H9 (cell line): Measurements from ENCODE around the gene DNAAF5. TPM values are rescaled to one million over a fixed set of nuclear protein-coding genes. Genes with fewer than 3 reads are reported as not detected.

Experiments used
- DNase-seq: peaks from one replicate; pipeline ENCODE4 v3.0.0-alpha.2; 2017
- H2AFZ ChIP-seq: one replicate; pipeline ENCODE4 v1.6.1; 2013; ENCODE audit warnings: mild to moderate bottlenecking, low read length, control low read depth, moderate library complexity
- H2AK5ac ChIP-seq: 2 replicates; pipeline ENCODE4 v1.6.1; 2013; ENCODE audit warnings: low read length, control low read depth, mixed read lengths; ENCODE audit not compliant: insufficient read length
- H2BK120ac ChIP-seq: one replicate; pipeline ENCODE4 v1.6.1; 2013; ENCODE audit warnings: low read depth, mild to moderate bottlenecking, low read length, control low read depth, inconsistent platforms; ENCODE audit not compliant: poor library complexity, severe bottlenecking
- H2BK12ac ChIP-seq: 2 replicates; pipeline ENCODE4 v1.6.1; 2013; ENCODE audit warnings: low read length, control low read depth, mixed read lengths, low read depth; ENCODE audit not compliant: insufficient read length
- H2BK15ac ChIP-seq: 2 replicates; pipeline ENCODE4 v1.6.1; 2013; ENCODE audit warnings: low read depth, low read length, control low read depth
- H2BK20ac ChIP-seq: one replicate; pipeline ENCODE4 v1.6.1; 2013; ENCODE audit warnings: low read depth, mild to moderate bottlenecking, low read length, control low read depth, inconsistent platforms; ENCODE audit not compliant: poor library complexity, severe bottlenecking
- H2BK5ac ChIP-seq: 2 replicates; pipeline ENCODE4 v1.6.1; 2013; ENCODE audit warnings: low read length, control low read depth, mixed read lengths; ENCODE audit not compliant: insufficient read length
- H3K14ac ChIP-seq: 2 replicates; pipeline ENCODE4 v1.6.1; 2013; ENCODE audit warnings: low read length, control low read depth; ENCODE audit not compliant: insufficient read depth
- H3K18ac ChIP-seq: 2 replicates; pipeline ENCODE4 v1.6.1; 2013; ENCODE audit warnings: low read depth, mild to moderate bottlenecking, mixed read lengths, low read length, control low read depth; ENCODE audit not compliant: insufficient read length
- H3K23ac ChIP-seq: 2 replicates; pipeline ENCODE4 v1.6.1; 2013; ENCODE audit warnings: low read length, control low read depth, mixed read lengths, low read depth; ENCODE audit not compliant: insufficient read length
- H3K23me2 ChIP-seq: 2 replicates; pipeline ENCODE4 v1.6.1; 2013; ENCODE audit warnings: low read depth, mild to moderate bottlenecking, mixed read lengths, low read length, control low read depth; ENCODE audit not compliant: insufficient read length, poor library complexity, severe bottlenecking
- H3K27ac ChIP-seq: 2 replicates; pipeline ENCODE4 v1.5.1; 2013; ENCODE audit warnings: low read length, control low read depth, mixed read lengths, low read depth; ENCODE audit not compliant: insufficient read length
- H3K27me3 ChIP-seq: 2 replicates; pipeline ENCODE4 v1.6.1; 2013; ENCODE audit warnings: low read length, control low read depth, inconsistent platforms; ENCODE audit not compliant: insufficient read depth
- H3K4ac ChIP-seq: 2 replicates; pipeline ENCODE4 v1.6.1; 2013; ENCODE audit warnings: low read depth, mild to moderate bottlenecking, control low read depth, inconsistent platforms, low read length, moderate library complexity
- H3K4me1 ChIP-seq: 2 replicates; pipeline ENCODE4 v1.6.1; 2013; ENCODE audit warnings: low read length, control low read depth, inconsistent platforms; ENCODE audit not compliant: insufficient read depth
- H3K4me2 ChIP-seq: 2 replicates; pipeline ENCODE4 v1.6.1; 2013; ENCODE audit warnings: low read length, control low read depth, mixed read lengths; ENCODE audit not compliant: insufficient read length, insufficient read depth
- H3K56ac ChIP-seq: 2 replicates; pipeline ENCODE4 v1.6.1; 2013; ENCODE audit warnings: low read depth, mild to moderate bottlenecking, mixed read lengths, low read length, control low read depth; ENCODE audit not compliant: insufficient read length
- H3K79me1 ChIP-seq: 2 replicates; pipeline ENCODE4 v1.6.1; 2013; ENCODE audit warnings: low read depth, mild to moderate bottlenecking, moderate library complexity, low read length, control low read depth, inconsistent platforms; ENCODE audit not compliant: insufficient read depth, poor library complexity, severe bottlenecking
- H3K79me2 ChIP-seq: 2 replicates; pipeline ENCODE4 v1.6.1; 2013; ENCODE audit warnings: low read length, control low read depth, inconsistent platforms; ENCODE audit not compliant: insufficient read depth
- H3K9ac ChIP-seq: 2 replicates; pipeline ENCODE4 v1.6.1; 2013; ENCODE audit warnings: low read length, control low read depth, mixed read lengths; ENCODE audit not compliant: insufficient read length; ENCODE audit errors: extremely low read depth
- H3K9me3 ChIP-seq: one replicate; pipeline ENCODE4 v1.6.1; 2013; ENCODE audit warnings: low read depth, low read length, inconsistent platforms; ENCODE audit not compliant: control insufficient read depth
- H3T11ph ChIP-seq: one replicate; pipeline ENCODE4 v1.6.1; 2013; ENCODE audit warnings: mild to moderate bottlenecking, low read length, control low read depth, inconsistent platforms
- H4K20me1 ChIP-seq: one replicate; pipeline ENCODE4 v1.6.1; 2013; ENCODE audit not compliant: control insufficient read depth, insufficient read length, insufficient read depth
- H4K5ac ChIP-seq: 2 replicates; pipeline ENCODE4 v1.6.1; 2013; ENCODE audit warnings: low read depth, mild to moderate bottlenecking, mixed read lengths, low read length, control low read depth; ENCODE audit not compliant: insufficient read length
- H4K8ac ChIP-seq: replicated peaks from 2 replicates; pipeline ENCODE4 v1.6.1; 2013; ENCODE audit warnings: low read length, control low read depth, mixed read lengths, low read depth; ENCODE audit not compliant: insufficient read length
- H4K91ac ChIP-seq: 2 replicates; pipeline ENCODE4 v1.6.1; 2013; ENCODE audit warnings: low read depth, mild to moderate bottlenecking, moderate library complexity, mixed read lengths, low read length, control low read depth; ENCODE audit not compliant: insufficient read length
- H3K27ac Mint-ChIP-seq, 3 experiments: 2 replicates in 2 of 3; 3 replicates in 1 of 3; pipeline ENCODE4 v1.8.0; 2020 to 2021; ENCODE audit warnings: mixed read lengths in 3 of 3, mild to moderate bottlenecking in 1 of 3, moderate library complexity in 1 of 3
- H3K27me3 Mint-ChIP-seq: 2 replicates; pipeline ENCODE4 v1.8.0; 2021; ENCODE audit warnings: low read depth, mild to moderate bottlenecking, moderate library complexity, mixed read lengths
- H3K36me3 Mint-ChIP-seq, 3 experiments: 2 replicates in 2 of 3; 3 replicates in 1 of 3; pipeline ENCODE4 v1.8.0; 2020 to 2021; ENCODE audit warnings: low read depth in 3 of 3, mixed read lengths in 3 of 3; ENCODE audit not compliant: insufficient read depth in 1 of 3
- H3K4me1 Mint-ChIP-seq, 2 experiments: 2 replicates each; pipeline ENCODE4 v1.8.0; 2020; ENCODE audit warnings: mixed read lengths in 2 of 2
- H3K4me3 Mint-ChIP-seq, 2 experiments: 2 replicates in 1 of 2; 3 replicates in 1 of 2; pipeline ENCODE4 v1.8.0; 2020 to 2021; ENCODE audit warnings: mild to moderate bottlenecking in 2 of 2, mixed read lengths in 2 of 2, moderate library complexity in 1 of 2
- H3K9me3 Mint-ChIP-seq, 2 experiments: 2 replicates in 1 of 2; 3 replicates in 1 of 2; pipeline ENCODE4 v1.8.0; 2020; ENCODE audit warnings: mild to moderate bottlenecking in 2 of 2, mixed read lengths in 2 of 2, moderate library complexity in 1 of 2
- WGBS: extraction: QIAGEN DNeasy Blood & Tissue Kit; methylation state at CpG from one replicate; pipeline ENCODE4 v1.1.7; 2013; ENCODE audit warnings: missing lambda C conversion rate, low lambda C conversion rate, mixed read lengths; ENCODE audit not compliant: insufficient read length; ENCODE audit errors: extremely low coverage; 5-methylcytosine and 5-hydroxymethylcytosine counted together
- total RNA-seq: library from RNA; stranded (reverse); gene quantifications from 2 replicates; pipeline ENCODE4 v1.2.1, GENCODE V29; 2021
- TF ChIP-seq, protein P1 (sequence below): fragments of 200-600 bp; sonication (generic); conservative IDR thresholded peaks from 3 replicates; pipeline ENCODE4 v1.8.0; 2021; ENCODE audit warnings: antibody characterized with exemption, mild to moderate bottlenecking

Gene DNAAF5
- total RNA-seq, 1 experiment from 2014 or later: 43.5 TPM

DNA sequence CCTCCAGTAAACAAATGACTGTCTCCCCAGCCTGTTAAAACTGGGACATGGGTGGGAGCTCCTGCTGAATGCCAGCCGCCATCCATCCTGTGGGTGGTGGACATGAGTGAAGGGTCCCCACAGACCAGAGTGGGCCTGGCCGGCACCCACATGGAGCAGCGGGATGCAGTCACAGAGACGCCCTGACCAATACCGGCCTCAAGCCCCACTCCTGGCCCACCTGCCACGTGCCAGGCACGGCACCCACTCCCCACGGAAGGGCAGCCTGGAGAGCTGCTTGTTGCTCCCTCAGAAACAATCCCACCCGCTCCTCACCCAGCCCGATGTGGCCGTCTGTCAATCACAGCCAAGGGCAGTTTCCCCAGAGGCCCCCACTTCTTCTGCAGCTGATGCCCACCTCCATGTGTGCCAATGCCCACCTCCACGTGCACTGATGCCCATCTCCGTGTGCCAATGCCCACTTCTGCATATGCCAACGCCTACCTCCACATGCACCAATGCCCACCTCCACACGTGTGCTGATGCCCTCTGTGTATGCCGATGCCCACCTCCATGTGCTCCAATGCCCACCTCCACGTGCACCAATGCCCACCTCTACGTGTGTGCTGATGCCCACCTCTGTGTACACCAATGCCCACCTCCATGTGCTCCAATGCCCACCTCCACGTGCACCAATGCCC, 42.8 kb upstream of the DNAAF5 start:
- Histone ChIP-seq H4K91ac (no peak overlapping the region), H4K8ac (no peak overlapping the region), H3K14ac (no peak overlapping the region), H3K27me3 (no peaks in the 10 kb centered on the region), H2BK15ac (no peak overlapping the region), H2BK5ac (no peak overlapping the region), H3K56ac (no peak overlapping the region), H2BK120ac (no peak overlapping the region), H2AFZ (no peak overlapping the region), H2AK5ac (no peak overlapping the region), H4K20me1 (no peaks in the 10 kb centered on the region), H3K18ac (no peak overlapping the region), H3T11ph (no peak overlapping the region), H3K9me3 (peaks cover 5% of the 10 kb centered on the region), H3K4me1 (no peaks in the 10 kb centered on the region), H3K4ac (no peak overlapping the region), H2BK20ac (no peak overlapping the region), H3K79me2 (no peaks in the 10 kb centered on the region; the same call in 1 of the 2 replicates), H4K5ac (no peak overlapping the region), H3K23ac (no peak overlapping the region), H3K4me2 (no peak overlapping the region), H3K27ac (no peak overlapping the region), H2BK12ac (no peak overlapping the region), H3K79me1 (peaks cover 6% of the 10 kb centered on the region), H3K23me2 (no peaks in the 10 kb centered on the region), H3K9ac (no peak overlapping the region)
- no peaks in the 10 kb centered on the region for H3K4me1 Mint-ChIP-seq
- no peaks in the 10 kb centered on the region; the same call in 1 of the 2 replicates for H3K27me3 Mint-ChIP-seq
- H3K4me3 Mint-ChIP-seq: no peak overlapping the region; a peak in 1 of 5 replicates
- DNase-seq: no peak
- TF ChIP-seq, protein P1, sequence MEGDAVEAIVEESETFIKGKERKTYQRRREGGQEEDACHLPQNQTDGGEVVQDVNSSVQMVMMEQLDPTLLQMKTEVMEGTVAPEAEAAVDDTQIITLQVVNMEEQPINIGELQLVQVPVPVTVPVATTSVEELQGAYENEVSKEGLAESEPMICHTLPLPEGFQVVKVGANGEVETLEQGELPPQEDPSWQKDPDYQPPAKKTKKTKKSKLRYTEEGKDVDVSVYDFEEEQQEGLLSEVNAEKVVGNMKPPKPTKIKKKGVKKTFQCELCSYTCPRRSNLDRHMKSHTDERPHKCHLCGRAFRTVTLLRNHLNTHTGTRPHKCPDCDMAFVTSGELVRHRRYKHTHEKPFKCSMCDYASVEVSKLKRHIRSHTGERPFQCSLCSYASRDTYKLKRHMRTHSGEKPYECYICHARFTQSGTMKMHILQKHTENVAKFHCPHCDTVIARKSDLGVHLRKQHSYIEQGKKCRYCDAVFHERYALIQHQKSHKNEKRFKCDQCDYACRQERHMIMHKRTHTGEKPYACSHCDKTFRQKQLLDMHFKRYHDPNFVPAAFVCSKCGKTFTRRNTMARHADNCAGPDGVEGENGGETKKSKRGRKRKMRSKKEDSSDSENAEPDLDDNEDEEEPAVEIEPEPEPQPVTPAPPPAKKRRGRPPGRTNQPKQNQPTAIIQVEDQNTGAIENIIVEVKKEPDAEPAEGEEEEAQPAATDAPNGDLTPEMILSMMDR: no peak
- peaks cover 25 to 29% of the 10 kb centered on the region in 2 experiments for H3K9me3 Mint-ChIP-seq
- no peak overlapping the region for H3K27ac Mint-ChIP-seq
- peaks cover 53 to 70% (median 63%) of the 10 kb centered on the region in 3 experiments for H3K36me3 Mint-ChIP-seq
- WGBS: no CpG with 5 or more reads among the region's 19 CpGs
